Colonic mucosa (tissue), 4 donors: Measurements from ENCODE around the gene GABRG3. TPM values are rescaled to one million over a fixed set of nuclear protein-coding genes. Genes with fewer than 3 reads are reported as not detected.

Experiments
- DNase-seq: peaks from one replicate; pipeline ENCODE4 v3.0.0-alpha.2; 2020
- H3K27ac ChIP-seq: fragments of 200-600 bp; one replicate; pipeline ENCODE4 v1.8.0; 2021
- H3K27me3 ChIP-seq: fragments of 200-600 bp; one replicate; pipeline ENCODE4 v1.8.0; 2021
- H3K36me3 ChIP-seq: fragments of 200-600 bp; one replicate; pipeline ENCODE4 v1.8.0; 2021
- H3K4me1 ChIP-seq: fragments of 200-600 bp; one replicate; pipeline ENCODE4 v1.8.0; 2021; ENCODE audit warnings: mild to moderate bottlenecking
- H3K4me3 ChIP-seq: fragments of 200-600 bp; one replicate; pipeline ENCODE4 v1.8.0; 2021
- H3K9ac ChIP-seq, 2 donors: one replicate each; pipeline ENCODE4 v1.7.0; 2013; ENCODE audit warnings: control low read depth in 2 of 2, low read depth in 2 of 2, low read length in 2 of 2
- H3K9me3 ChIP-seq: fragments of 200-600 bp; one replicate; pipeline ENCODE4 v1.8.0; 2021
- intact Hi-C: fragments of 100-400 bp; cut with DNase I; formaldehyde crosslinking; loops from one replicate; pipeline ENCODE4 v1.14.1; 2022
- total RNA-seq, 2 donors: library from RNA; stranded (reverse); fragmentation: NEBNext Ultra II Directional in 1 of 2; extraction: Animal tissue kit (Norgen Biotek cat#: 25700) in 1 of 2; gene quantifications; one replicate each; pipeline ENCODE4 v1.2.1, GENCODE V29; 2021
- TF ChIP-seq, protein P1 (sequence below): fragments of 200-600 bp; IDR thresholded peaks from one replicate; pipeline ENCODE4 v1.8.0; 2022; ENCODE audit warnings: antibody characterized with exemption, mild to moderate bottlenecking
- donor health status: healthy.
- donor health status: DM: no; HTN: no; CAD: no.
- donor health status: DM: no; HTN: no; CAD: no.

GABRG3 gene
- total RNA-seq, 2 donors from 2014 or later, result not detected

DNA sequence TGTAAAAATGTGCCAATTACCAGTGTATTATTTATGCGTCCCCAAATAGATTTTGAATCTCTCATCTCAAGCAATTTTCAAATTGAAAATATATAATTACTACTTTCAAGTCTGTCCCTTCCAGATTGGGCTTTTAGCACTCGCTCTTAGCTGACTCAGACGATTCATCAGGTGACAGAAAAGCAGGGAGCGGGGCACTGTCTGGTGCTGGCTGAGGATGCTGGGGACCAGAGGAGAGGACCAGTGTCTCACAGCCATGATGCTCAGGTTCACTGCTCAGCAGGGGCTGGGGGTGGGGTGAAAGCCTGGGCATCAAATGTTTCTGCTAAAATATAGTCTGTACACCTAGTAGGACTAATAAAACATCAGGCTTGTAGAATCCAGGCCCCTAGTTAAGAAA is 199.9 kb downstream of the GABRG3 start:
- Histone ChIP-seq H3K4me3 (no peak overlapping the region), H3K36me3 (no peaks in the 10 kb centered on the region), H3K9ac (no peak overlapping the region), H3K27me3 (no peaks in the 10 kb centered on the region), H3K4me1 (no peaks in the 10 kb centered on the region), H3K27ac (no peak overlapping the region), H3K9me3 (no peaks in the 10 kb centered on the region)
- TF ChIP-seq, protein P1, sequence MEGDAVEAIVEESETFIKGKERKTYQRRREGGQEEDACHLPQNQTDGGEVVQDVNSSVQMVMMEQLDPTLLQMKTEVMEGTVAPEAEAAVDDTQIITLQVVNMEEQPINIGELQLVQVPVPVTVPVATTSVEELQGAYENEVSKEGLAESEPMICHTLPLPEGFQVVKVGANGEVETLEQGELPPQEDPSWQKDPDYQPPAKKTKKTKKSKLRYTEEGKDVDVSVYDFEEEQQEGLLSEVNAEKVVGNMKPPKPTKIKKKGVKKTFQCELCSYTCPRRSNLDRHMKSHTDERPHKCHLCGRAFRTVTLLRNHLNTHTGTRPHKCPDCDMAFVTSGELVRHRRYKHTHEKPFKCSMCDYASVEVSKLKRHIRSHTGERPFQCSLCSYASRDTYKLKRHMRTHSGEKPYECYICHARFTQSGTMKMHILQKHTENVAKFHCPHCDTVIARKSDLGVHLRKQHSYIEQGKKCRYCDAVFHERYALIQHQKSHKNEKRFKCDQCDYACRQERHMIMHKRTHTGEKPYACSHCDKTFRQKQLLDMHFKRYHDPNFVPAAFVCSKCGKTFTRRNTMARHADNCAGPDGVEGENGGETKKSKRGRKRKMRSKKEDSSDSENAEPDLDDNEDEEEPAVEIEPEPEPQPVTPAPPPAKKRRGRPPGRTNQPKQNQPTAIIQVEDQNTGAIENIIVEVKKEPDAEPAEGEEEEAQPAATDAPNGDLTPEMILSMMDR, result no peak
- no peak for DNase-seq
- intact Hi-C loops, result no loop called here

DNA sequence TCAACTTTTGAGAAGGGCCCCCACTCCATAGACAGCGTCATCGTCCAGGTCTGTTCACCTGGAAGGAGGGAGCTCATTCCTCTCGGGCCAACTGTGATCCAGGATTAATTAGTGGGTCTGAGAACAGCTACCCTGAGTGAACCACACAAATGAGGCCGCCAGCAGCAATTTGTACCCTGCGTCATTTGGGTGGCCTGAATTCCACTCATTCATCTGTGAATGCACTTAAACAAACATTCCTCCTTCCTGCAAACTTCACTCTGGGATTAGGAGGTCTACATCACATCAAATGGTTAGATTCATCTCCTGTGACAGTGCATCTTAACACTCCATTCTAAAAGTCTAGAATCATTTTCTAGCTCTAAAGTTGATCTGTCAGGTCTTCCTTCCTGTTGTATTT is 201.8 kb downstream of the GABRG3 start:
- intact Hi-C loops, result no loop called here
- TF ChIP-seq, protein P1, result no peak

DNA sequence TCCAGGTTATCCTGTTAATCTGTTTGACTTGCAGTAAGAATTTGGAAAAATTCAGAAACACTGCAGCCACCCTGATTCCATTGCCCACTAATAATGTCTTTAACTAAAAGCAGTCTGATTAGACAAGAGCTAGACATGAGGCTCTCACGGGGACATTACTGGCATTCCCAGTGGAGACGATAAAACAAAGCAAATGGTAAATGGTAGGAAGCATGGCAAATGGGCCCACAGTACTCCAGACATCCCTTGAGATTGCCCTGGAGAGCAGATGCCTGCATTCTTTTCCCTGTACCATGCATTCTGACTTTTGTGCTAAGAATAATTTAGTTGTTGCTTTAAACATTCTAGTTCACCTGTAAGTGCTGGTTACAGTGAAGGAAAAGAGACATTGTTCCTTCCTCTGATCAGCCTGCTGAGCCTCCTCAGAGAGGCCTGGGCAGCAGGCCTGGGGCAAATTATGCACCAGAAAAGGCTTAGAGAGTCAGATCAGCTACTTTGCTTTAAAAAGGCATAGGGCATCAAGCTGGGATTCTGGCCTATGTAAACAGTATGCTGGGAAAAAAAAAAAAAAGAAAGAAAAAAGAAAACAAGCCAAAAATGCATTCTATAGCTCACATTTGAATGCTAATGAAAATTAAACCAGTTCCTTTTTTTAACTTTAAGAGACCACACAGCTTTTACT is 204.6 kb downstream of the GABRG3 start:
- DNase-seq, result no peak
- TF ChIP-seq, protein P1, result no peak
- intact Hi-C loops, result no loop called here
- Histone ChIP-seq H3K36me3 (no peaks in the 10 kb centered on the region), H3K9me3 (no peaks in the 10 kb centered on the region), H3K9ac (no peak overlapping the region), H3K4me3 (no peak overlapping the region), H3K27ac (no peak overlapping the region), H3K27me3 (no peaks in the 10 kb centered on the region), H3K4me1 (no peaks in the 10 kb centered on the region)

More for the DNA sequence above, 201.8 kb downstream of the GABRG3 start:
- Histone ChIP-seq H3K4me1 (no peaks in the 10 kb centered on the region), H3K27ac (no peak overlapping the region), H3K4me3 (no peak overlapping the region), H3K9me3 (no peaks in the 10 kb centered on the region), H3K36me3 (no peaks in the 10 kb centered on the region), H3K27me3 (no peaks in the 10 kb centered on the region), H3K9ac (no peak overlapping the region)
- no peak for DNase-seq

DNA sequence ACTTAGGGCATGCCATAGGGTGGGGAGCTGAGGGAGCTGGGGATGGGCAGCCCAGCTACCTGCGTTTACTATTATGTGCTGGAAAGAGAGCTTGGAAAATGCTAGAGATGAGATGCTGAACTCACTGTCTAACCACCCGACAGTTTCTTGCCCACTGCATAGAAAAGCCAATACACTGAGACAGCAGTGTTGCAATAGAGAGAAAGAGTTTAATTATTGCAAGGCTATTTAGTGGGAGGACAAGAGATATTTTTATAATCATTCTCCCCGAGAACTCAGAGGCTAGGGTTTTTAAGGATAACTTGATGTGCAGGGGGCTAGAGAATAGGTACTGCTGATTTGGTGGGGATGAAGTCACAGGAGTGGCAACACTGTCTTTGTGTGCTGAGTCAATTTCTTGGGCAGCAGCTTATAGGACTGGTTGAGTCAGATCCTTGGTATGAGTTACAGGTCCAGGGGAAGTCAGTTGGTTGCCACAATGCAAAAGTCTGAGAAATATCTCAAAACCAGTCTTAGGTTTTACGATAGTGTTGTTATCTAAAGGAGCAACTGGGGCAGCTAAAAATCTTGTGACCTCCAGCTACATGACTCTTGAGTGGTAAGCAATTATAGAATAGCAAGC is 205.9 kb downstream of the GABRG3 start:
- Histone ChIP-seq H3K27me3 (no peaks in the 10 kb centered on the region), H3K36me3 (no peaks in the 10 kb centered on the region), H3K9ac (no peak overlapping the region), H3K4me3 (no peak overlapping the region), H3K4me1 (no peaks in the 10 kb centered on the region), H3K27ac (no peak overlapping the region), H3K9me3 (no peaks in the 10 kb centered on the region)
- TF ChIP-seq, protein P1, result no peak
- no peak for DNase-seq
- intact Hi-C loops, result no loop called here

DNA sequence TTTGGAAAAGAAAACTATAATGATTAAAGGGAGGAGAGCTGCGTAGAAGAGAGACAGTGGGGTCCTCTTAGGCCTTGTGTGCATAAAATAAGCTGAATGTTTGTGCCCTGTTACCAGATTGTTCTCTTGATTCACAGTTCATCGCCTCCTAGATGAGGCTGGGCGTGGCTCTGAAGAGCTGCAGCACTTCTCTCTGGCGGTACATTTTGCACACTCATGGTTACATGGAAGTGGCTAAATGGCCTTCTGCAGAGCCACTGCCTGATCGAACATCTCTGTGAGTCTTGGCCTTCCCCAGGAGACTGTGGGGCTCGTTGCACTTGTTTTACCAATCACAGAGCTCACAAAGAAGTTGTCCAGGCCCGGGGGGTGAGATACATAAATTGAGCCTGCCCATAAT is 208.8 kb downstream of the GABRG3 start:
- Histone ChIP-seq H3K36me3 (no peaks in the 10 kb centered on the region), H3K4me1 (no peaks in the 10 kb centered on the region), H3K9ac (no peak overlapping the region), H3K9me3 (no peaks in the 10 kb centered on the region), H3K27ac (no peak overlapping the region), H3K4me3 (no peak overlapping the region), H3K27me3 (no peaks in the 10 kb centered on the region)
- DNase-seq, result no peak
- TF ChIP-seq, protein P1, result no peak
- intact Hi-C loops, result no loop called here
